HEK293 (cell line): ENCODE measurements around the gene FAM107A.

Experiments used
- CTCF ChIA-PET: fragments of 350-600 bp; formaldehyde crosslinking; extraction: SDS; loops from one replicate; lab custom pipeline; 2021; ENCODE audit warnings: antibody characterized with exemption; lab: Yijun Ruan, JAX
- POLR2A ChIA-PET: fragments of 300-600 bp; formaldehyde crosslinking; extraction: SDS; loops from one replicate; lab custom pipeline; 2020; ENCODE audit warnings: antibody characterized with exemption, inconsistent platforms; lab: Yijun Ruan, JAX
- H3K27ac ChIP-seq: fragments of 200-500 bp; sonication (Bioruptor generic); 2 replicates; pipeline ENCODE4 v1.5.1; 2014; ENCODE audit warnings: low read depth, low read length, control low read depth, inconsistent platforms; ENCODE audit errors: extremely low read depth
- H3K36me3 ChIP-seq, 2 experiments: fragments of 200-500 bp in 1 of 2; sonication (Bioruptor generic) in 1 of 2; 1 replicate in 1 of 2; 2 replicates in 1 of 2; pipeline ENCODE4 v1.5.1; 2014 to 2017; ENCODE audit warnings: inconsistent platforms in 2 of 2, low read length in 2 of 2; ENCODE audit not compliant: control insufficient read depth in 2 of 2, insufficient read depth in 1 of 2
- H3K4me1 ChIP-seq: fragments of 200-500 bp; sonication (Bioruptor generic); 2 replicates; pipeline ENCODE4 v1.5.1; 2014; ENCODE audit warnings: mild to moderate bottlenecking, low read length, inconsistent platforms; ENCODE audit not compliant: control insufficient read depth, insufficient read depth
- H3K4me3 ChIP-seq: 2 replicates; pipeline ENCODE4 v1.5.1; 2011; ENCODE audit warnings: low read depth, mild to moderate bottlenecking, control low read depth, low read length, moderate library complexity
- H3K9me3 ChIP-seq: fragments of 200-500 bp; sonication (Bioruptor generic); 2 replicates; pipeline ENCODE4 v1.5.1; 2014; ENCODE audit warnings: low read depth, low read length, inconsistent platforms; ENCODE audit not compliant: control insufficient read depth, insufficient read depth
- ATF2 ChIP-seq: fragments of 450-650 bp; formaldehyde crosslinking; IDR thresholded peaks from 2 replicates; pipeline ENCODE4 v1.5.1; 2016; ENCODE audit warnings: missing biosample characterization, missing genetic modification characterization, low read depth
- EGR2 ChIP-seq: fragments of 450-650 bp; formaldehyde crosslinking; IDR thresholded peaks from 2 replicates; pipeline ENCODE4 v1.5.1; 2016; ENCODE audit warnings: low read depth, missing biosample characterization, missing genetic modification characterization
- GLIS2 ChIP-seq: fragments of 450-650 bp; formaldehyde crosslinking; IDR thresholded peaks from 2 replicates; pipeline ENCODE4 v1.5.1; 2016; ENCODE audit warnings: missing biosample characterization, missing genetic modification characterization
- KLF10 ChIP-seq: fragments of 450-650 bp; IDR thresholded peaks from 2 replicates; pipeline ENCODE4 v1.5.1; 2018; ENCODE audit warnings: missing biosample characterization, mild to moderate bottlenecking, missing genetic modification characterization
- PATZ1 ChIP-seq: fragments of 450-650 bp; formaldehyde crosslinking; IDR thresholded peaks from 2 replicates; pipeline ENCODE4 v1.5.1; 2016; ENCODE audit warnings: missing biosample characterization, missing genetic modification characterization
- TRIM28 ChIP-seq: IDR thresholded peaks from 2 replicates; pipeline ENCODE4 v1.6.1; 2011; ENCODE audit warnings: low read length, control low read depth, borderline replicate concordance
- ZBTB20 ChIP-seq: fragments of 450-650 bp; formaldehyde crosslinking; IDR thresholded peaks from 2 replicates; pipeline ENCODE4 v1.5.1; 2016; ENCODE audit warnings: missing biosample characterization, missing genetic modification characterization
- ZBTB26 ChIP-seq: fragments of 450-650 bp; formaldehyde crosslinking; optimal IDR thresholded peaks from 2 replicates; pipeline ENCODE3; 2016; ENCODE audit warnings: missing biosample characterization, mild to moderate bottlenecking, missing genetic modification characterization
- ZFHX2 ChIP-seq: fragments of 450-650 bp; formaldehyde crosslinking; conservative IDR thresholded peaks from 2 replicates; pipeline ENCODE4 v1.5.1; 2016; ENCODE audit warnings: missing biosample characterization, missing genetic modification characterization
- ZFP3 ChIP-seq: fragments of 450-650 bp; formaldehyde crosslinking; IDR thresholded peaks from 2 replicates; pipeline ENCODE4 v1.5.1; 2016; ENCODE audit warnings: low read depth, missing biosample characterization, missing genetic modification characterization
- ZNF140 ChIP-seq: fragments of 450-650 bp; formaldehyde crosslinking; IDR thresholded peaks from 2 replicates; pipeline ENCODE4 v1.5.1; 2016; ENCODE audit warnings: missing biosample characterization, missing genetic modification characterization
- ZNF157 ChIP-seq: fragments of 450-650 bp; formaldehyde crosslinking; IDR thresholded peaks from 2 replicates; pipeline ENCODE4 v1.5.1; 2016; ENCODE audit warnings: missing biosample characterization, missing genetic modification characterization
- ZNF16 ChIP-seq: fragments of 450-650 bp; formaldehyde crosslinking; IDR thresholded peaks from 2 replicates; pipeline ENCODE4 v1.5.1; 2016; ENCODE audit warnings: low read depth, missing biosample characterization, missing genetic modification characterization
- ZNF2 ChIP-seq: fragments of 450-650 bp; formaldehyde crosslinking; IDR thresholded peaks from 2 replicates; pipeline ENCODE4 v1.5.1; 2016; ENCODE audit warnings: missing biosample characterization, missing genetic modification characterization
- ZNF211 ChIP-seq: fragments of 450-650 bp; formaldehyde crosslinking; IDR thresholded peaks from 2 replicates; pipeline ENCODE4 v1.5.1; 2016; ENCODE audit warnings: low read depth, missing biosample characterization, missing genetic modification characterization
- ZNF223 ChIP-seq: fragments of 450-650 bp; formaldehyde crosslinking; IDR thresholded peaks from 2 replicates; pipeline ENCODE4 v1.5.1; 2016; ENCODE audit warnings: missing biosample characterization, missing genetic modification characterization
- ZNF324 ChIP-seq: fragments of 450-650 bp; formaldehyde crosslinking; IDR thresholded peaks from 2 replicates; pipeline ENCODE4 v1.5.1; 2016; ENCODE audit warnings: missing biosample characterization, missing genetic modification characterization
- ZNF341 ChIP-seq: fragments of 450-650 bp; formaldehyde crosslinking; IDR thresholded peaks from 2 replicates; pipeline ENCODE4; 2016; ENCODE audit warnings: low read depth, missing biosample characterization, missing genetic modification characterization
- ZNF391 ChIP-seq: fragments of 450-650 bp; formaldehyde crosslinking; IDR thresholded peaks from 2 replicates; pipeline ENCODE4 v1.5.1; 2016; ENCODE audit warnings: low read depth, missing biosample characterization, missing genetic modification characterization, borderline replicate concordance
- ZNF416 ChIP-seq: fragments of 450-650 bp; formaldehyde crosslinking; IDR thresholded peaks from 2 replicates; pipeline ENCODE4 v1.5.1; 2016; ENCODE audit warnings: missing biosample characterization, missing genetic modification characterization
- ZNF449 ChIP-seq: fragments of 450-650 bp; formaldehyde crosslinking; IDR thresholded peaks from 2 replicates; pipeline ENCODE4 v1.5.1; 2017; ENCODE audit warnings: missing biosample characterization, mild to moderate bottlenecking, missing genetic modification characterization, moderate library complexity
- ZNF529 ChIP-seq: fragments of 450-650 bp; formaldehyde crosslinking; IDR thresholded peaks from 2 replicates; pipeline ENCODE4 v1.5.1; 2017; ENCODE audit warnings: missing genetic modification characterization, missing biosample characterization; ENCODE audit not compliant: insufficient replicate concordance
- ZNF571 ChIP-seq: fragments of 450-650 bp; formaldehyde crosslinking; IDR thresholded peaks from 2 replicates; pipeline ENCODE4 v1.5.0; 2017; ENCODE audit warnings: missing biosample characterization, missing genetic modification characterization
- ZNF580 ChIP-seq: fragments of 450-650 bp; formaldehyde crosslinking; IDR thresholded peaks from 2 replicates; pipeline ENCODE4 v1.5.1; 2016; ENCODE audit warnings: missing biosample characterization, missing genetic modification characterization
- ZNF660 ChIP-seq: fragments of 450-650 bp; IDR thresholded peaks from 2 replicates; pipeline ENCODE4 v1.5.1; 2018; ENCODE audit warnings: missing biosample characterization, mild to moderate bottlenecking, missing genetic modification characterization
- ZNF677 ChIP-seq: fragments of 450-650 bp; IDR thresholded peaks from 2 replicates; pipeline ENCODE4 v1.5.0; 2018; ENCODE audit warnings: missing biosample characterization, mild to moderate bottlenecking, missing genetic modification characterization, moderate library complexity
- ZNF768 ChIP-seq: fragments of 450-650 bp; formaldehyde crosslinking; IDR thresholded peaks from 2 replicates; pipeline ENCODE4 v1.5.1; 2018; ENCODE audit warnings: missing biosample characterization, mild to moderate bottlenecking, missing genetic modification characterization
- ZNF785 ChIP-seq: fragments of 450-650 bp; formaldehyde crosslinking; IDR thresholded peaks from 2 replicates; pipeline ENCODE4 v1.5.1; 2016; ENCODE audit warnings: missing biosample characterization, missing genetic modification characterization
- ZNF792 ChIP-seq: fragments of 450-650 bp; formaldehyde crosslinking; IDR thresholded peaks from 2 replicates; pipeline ENCODE4 v1.5.1; 2016; ENCODE audit warnings: missing biosample characterization, missing genetic modification characterization
- ZSCAN16 ChIP-seq: fragments of 450-650 bp; formaldehyde crosslinking; IDR thresholded peaks from 2 replicates; pipeline ENCODE4 v1.5.1; 2016; ENCODE audit warnings: missing biosample characterization, missing genetic modification characterization
- ZXDB ChIP-seq: fragments of 450-650 bp; formaldehyde crosslinking; IDR thresholded peaks from 2 replicates; pipeline ENCODE4 v1.5.1; 2016; ENCODE audit warnings: missing biosample characterization, missing genetic modification characterization

Gene FAM107A

GRCh38 chr3:58557491-58557890 lies 19.7 kb downstream of the FAM107A start (continued):
- TF ChIP-seq EGR2 (tag by site-specific recombination) (no peak), ZFP3 (tag by site-specific recombination) (no peak), ZNF2 (tag by site-specific recombination) (no peak), ZNF785 (tag by site-specific recombination) (no peak), ZNF792 (tag by site-specific recombination) (no peak), ZNF391 (no peak)

- TF ChIP-seq ZNF529 (tag by site-specific recombination) = no peak
- TF ChIP-seq ZNF16 (tag by site-specific recombination) = no peak
- TF ChIP-seq ZBTB20 (tag by site-specific recombination) = no peak
- no peak for TF ChIP-seq ZNF768
- no peak for TF ChIP-seq ZBTB26
- no peak for TF ChIP-seq ZNF416 (tag by site-specific recombination)
- no peak for TF ChIP-seq ZNF571 (tag by site-specific recombination)
- no peak for TF ChIP-seq ZNF660 (tag by site-specific recombination)
- no peak for TF ChIP-seq ZNF580
- no peak for TF ChIP-seq ZFHX2 (tag by site-specific recombination)
- no peak for TF ChIP-seq ATF2 (tag by site-specific recombination)
- no peak for TF ChIP-seq ZSCAN16 (tag by site-specific recombination)
- TF ChIP-seq ZNF324 (tag by site-specific recombination) = no peak
- no peak for TF ChIP-seq ZNF211 (tag by site-specific recombination)
- no peak for TF ChIP-seq ZNF223 (tag by site-specific recombination)
- no peak for TF ChIP-seq ZNF157 (tag by site-specific recombination)
- H3K4me3 ChIP-seq = no peak overlapping the region
- H3K4me1 ChIP-seq = no peaks in the 10 kb centered on the region
- no peaks in the 10 kb centered on the region for H3K36me3 ChIP-seq
- ChIA-PET CTCF (interaction anchor here (6.1 kb wide), 1 partner anchor 13 kb away, joined by 43 read pairs; no protein-coding TSS in a partner anchor), POLR2A (no interaction called here)
- no peaks in the 10 kb centered on the region for H3K9me3 ChIP-seq
- no peak overlapping the region for H3K27ac ChIP-seq
Observed at GRCh38 chr3:58556761-58557221, 20.4 kb downstream of the FAM107A start.

- Histone ChIP-seq H3K27ac (no peak overlapping the region), H3K4me3 (no peak overlapping the region), H3K36me3 (no peaks in the 10 kb centered on the region), H3K4me1 (no peaks in the 10 kb centered on the region), H3K9me3 (no peaks in the 10 kb centered on the region)
- ChIA-PET POLR2A (no interaction called here), CTCF (interaction anchor here (1.2 to 6.1 kb wide), 2 partner anchors 13 to 140 kb away, joined by 3 to 43 read pairs; no protein-coding TSS in a partner anchor)
- TF ChIP-seq ZXDB (tag by site-specific recombination) (no peak), ZNF677 (tag by site-specific recombination) (no peak), KLF10 (no peak), GLIS2 (tag by site-specific recombination) (no peak), ZNF571 (tag by site-specific recombination) (no peak), TRIM28 (no peak), ZNF449 (no peak), ZNF140 (tag by site-specific recombination) (no peak), PATZ1 (tag by site-specific recombination) (no peak), ZNF341 (tag by site-specific recombination) (no peak)
Observed at GRCh38 chr3:58556001-58556400, 21.2 kb downstream of the FAM107A start.
